ENCODE results near the gene RAD51B.
"Not testable (repeated sequence)": the region's sequence is repeated elsewhere in the genome, so short reads cannot be mapped to it uniquely, and the experiment has no call there.

Gene RAD51B

GRCh38 chr14:68685419-68686204 lies 866.0 kb downstream of the RAD51B start:
- DNase-seq (ENCODE audit: low read depth in 3 of 3) = peak; percentile 32 to 55 (median 52)

DNA sequence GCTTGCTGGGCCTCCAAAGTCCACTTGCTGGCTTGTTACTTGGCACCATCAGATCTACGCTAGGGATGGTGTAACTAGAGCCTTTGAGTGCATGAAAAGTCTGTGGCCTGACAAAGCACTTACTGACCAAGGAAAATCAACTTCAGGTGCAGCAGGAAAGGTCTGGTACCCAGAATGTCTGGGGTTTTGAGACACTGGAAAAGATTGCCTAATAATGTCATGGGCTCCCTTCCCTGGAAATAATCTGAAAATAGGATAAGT lies 866.6 kb downstream of the RAD51B start:
- DNase-seq (ENCODE audit: low read depth in 3 of 3) = no peak

DNA sequence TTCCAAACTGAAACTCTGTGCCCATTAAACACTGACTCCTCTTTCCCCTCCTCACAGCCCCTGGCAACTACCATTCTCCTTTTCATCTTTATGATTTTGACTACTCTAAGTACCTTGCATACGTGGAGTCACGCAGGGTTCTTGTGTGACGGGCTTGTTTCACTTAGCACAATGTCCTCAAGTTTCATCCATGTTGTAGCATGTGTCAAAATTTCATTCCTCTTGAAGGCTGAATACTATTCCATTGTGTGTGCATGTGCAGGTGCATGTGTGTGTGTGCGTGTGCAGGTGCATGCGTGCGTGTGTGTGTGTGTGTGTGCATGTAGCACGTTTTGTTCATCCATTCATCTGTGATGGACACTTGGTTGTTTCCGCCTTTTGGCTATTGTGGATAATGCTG lies 867.1 kb downstream of the RAD51B start:
- DNase-seq (ENCODE audit: low read depth in 3 of 3) = no peak

DNA sequence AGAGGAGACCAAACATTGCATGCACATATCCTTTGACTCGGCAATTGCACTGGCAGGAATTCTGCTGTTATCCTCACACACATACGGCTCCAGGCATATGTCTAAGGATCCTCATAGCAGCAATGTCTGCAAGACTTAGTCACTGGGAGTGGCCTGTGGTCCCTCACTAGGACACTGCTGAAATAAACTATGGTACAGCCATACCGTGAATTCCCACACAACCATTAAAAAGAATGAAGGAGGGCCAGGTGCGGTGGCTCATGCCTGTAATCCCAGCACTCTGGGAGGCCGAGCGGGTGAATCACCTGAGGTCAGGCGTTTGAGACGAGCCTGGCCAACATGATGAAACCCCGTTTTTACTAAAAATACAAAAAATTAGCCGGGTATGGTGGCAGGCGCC lies 868.2 kb downstream of the RAD51B start:
- no peak for DNase-seq (ENCODE audit: low read depth in 3 of 3)

- DNase-seq (ENCODE audit: low read depth in 3 of 3) = no peak
Measured at GRCh38 chr14:68688872-68689371, 869.3 kb downstream of the RAD51B start.

DNA sequence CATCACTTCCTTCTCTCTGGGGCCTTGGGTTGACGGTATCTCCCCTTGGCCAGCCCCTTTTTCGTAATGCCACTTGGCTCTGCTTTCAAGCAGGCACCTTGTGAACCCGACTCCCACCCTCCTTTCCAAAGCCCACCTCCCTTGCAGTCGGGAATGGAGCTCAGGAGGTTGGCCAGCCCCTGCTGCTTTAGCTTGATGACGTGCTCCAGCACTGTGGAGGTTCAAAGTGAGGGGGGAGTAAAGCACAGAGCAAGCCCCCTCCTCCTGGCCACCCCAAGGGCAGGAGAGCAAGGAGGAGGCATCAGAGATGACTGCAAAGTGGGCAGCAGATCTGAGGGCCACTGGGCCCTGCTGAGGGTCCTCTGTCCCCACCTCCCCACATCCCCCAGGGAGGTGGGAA lies 869.9 kb downstream of the RAD51B start:
- DNase-seq (ENCODE audit: low read depth in 3 of 3) = no peak

- no peak for DNase-seq (ENCODE audit: low read depth in 3 of 3)
Measured at GRCh38 chr14:68690089-68690958, 870.7 kb downstream of the RAD51B start.

- DNase-seq (ENCODE audit: low read depth in 3 of 3) = no peak
Measured at GRCh38 chr14:68691031-68691791, 871.6 kb downstream of the RAD51B start.

GRCh38 chr14:68691792-68692118 lies 872.2 kb downstream of the RAD51B start:
- no peak for DNase-seq (ENCODE audit: low read depth in 3 of 3)

DNA sequence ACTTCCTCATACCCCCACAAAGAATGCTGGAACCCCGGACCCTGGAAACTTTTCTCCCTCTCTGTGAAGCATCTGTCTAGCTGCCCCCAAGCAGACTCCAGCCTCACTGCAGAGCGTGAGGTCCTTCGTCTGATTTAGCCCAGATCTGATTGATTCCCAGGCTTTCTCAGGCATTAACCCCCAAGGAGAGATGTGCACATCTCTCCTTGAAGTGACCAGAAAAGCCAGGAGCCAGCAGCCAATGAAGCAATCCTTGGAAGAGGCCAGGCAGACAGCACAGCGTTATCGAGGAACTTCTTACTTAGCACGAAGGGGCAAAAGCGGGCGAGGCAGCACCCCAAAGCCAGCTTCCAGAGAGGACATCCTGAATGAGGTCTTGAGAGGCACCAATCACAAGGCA lies 872.6 kb downstream of the RAD51B start:
- DNase-seq (ENCODE audit: low read depth in 3 of 3) = no peak

GRCh38 chr14:68692916-68693771 lies 873.6 kb downstream of the RAD51B start:
- DNase-seq (ENCODE audit: low read depth in 3 of 3) = no peak

DNA sequence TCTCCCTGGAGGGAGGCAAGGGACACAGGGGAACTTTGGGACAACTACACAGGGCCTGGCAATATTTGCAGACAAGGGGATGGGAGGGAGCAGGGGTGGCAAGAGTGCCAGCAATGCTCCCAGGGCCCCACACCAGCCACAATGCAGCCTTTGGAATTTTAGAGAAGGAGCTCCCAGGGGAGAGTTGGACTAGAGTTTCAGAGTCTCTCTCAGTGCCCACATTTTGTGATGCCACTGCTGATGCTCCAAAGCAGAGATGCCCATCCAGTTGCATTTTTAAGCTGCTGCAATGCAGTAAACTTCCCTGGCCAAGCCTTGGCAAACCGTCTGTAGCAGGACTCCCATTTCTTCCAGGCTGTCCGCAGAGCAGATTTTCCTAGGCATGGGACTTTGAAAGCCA lies 874.3 kb downstream of the RAD51B start:
- no peak for DNase-seq (ENCODE audit: low read depth in 3 of 3)

GRCh38 chr14:68694516-68695235 lies 875.1 kb downstream of the RAD51B start:
- no peak for DNase-seq (ENCODE audit: low read depth in 3 of 3)

DNA sequence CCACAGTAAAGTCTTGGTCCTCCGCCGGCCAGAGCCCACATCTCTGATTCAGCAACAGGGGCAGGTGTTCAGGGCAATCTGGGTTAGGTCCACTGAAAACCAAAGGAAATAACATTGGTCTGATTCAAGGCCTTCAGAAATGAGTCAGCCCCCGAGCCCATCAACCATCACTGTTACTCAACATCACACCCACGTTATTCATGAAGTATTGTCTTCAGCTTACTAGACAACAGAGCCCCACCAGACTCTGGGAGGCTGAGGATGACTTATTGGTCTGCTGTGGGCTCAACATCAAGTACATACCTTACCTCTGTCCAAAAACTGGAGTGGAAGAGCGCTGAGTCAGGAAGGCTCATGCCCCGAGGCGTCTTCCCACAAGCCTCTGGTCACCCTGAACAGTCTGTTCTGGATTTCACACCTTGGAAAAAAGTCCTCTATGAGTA lies 875.8 kb downstream of the RAD51B start:
- DNase-seq (ENCODE audit: low read depth in 3 of 3) = no peak

GRCh38 chr14:68695856-68696255 lies 876.3 kb downstream of the RAD51B start:
- DNase-seq (ENCODE audit: low read depth in 3 of 3) = no peak

DNA sequence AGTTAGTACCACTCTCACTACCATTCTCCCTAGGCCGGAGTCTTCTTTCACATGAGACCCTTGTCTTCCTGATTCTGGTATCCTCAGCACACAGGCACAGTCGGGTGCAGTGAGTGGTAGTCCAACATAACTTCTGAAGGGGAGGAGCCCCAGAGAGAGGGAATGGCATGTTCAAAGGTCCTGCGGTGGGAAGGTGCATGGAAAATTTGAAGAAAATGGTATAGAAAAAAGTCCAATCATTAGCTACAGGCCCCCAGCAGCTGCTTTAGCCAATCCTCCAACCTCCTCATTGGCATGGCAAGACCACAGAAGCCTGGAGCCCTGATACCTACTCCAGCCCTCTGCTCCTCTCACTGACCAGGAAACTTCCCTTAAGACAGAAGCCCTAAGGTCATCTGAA lies 876.7 kb downstream of the RAD51B start:
- DNase-seq (ENCODE audit: low read depth in 3 of 3) = no peak

DNA sequence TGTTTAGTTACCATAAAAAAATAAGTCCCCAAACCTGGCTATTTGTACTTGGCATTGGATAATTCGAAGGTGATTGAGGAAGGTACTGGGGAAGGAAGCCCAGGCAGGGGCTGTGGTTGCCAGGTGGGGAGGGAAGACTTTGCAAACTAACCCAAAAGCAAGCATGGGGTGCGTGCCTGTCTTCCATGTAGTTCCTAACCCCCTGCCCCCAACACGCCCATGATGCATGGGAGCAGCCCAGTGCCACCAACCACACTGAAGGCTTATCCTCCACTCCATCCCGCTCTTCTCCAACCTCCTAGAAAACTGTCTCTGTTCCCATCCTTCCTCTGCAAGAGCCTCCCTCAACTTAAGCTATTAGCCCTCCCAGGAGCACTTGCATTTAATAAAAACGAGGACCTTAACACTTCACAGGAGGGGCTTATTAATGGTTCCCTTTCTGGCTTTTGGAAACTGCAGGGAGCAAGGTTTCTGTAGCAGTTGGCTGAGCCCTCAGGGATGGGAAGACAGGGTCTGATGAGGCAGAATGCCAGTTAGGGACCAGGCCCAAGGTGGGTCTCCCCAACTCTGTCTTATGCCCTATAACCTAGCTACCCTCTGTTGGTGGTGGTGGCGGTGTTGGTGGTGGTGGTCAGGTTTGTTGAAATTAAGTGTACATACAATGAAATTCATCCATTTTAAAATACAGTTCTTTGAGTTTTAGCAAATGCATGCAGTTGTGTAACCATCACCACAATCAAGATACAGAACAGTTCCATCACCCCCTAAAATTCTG lies 877.3 kb downstream of the RAD51B start:
- no peak for DNase-seq (ENCODE audit: low read depth in 3 of 3)

DNA sequence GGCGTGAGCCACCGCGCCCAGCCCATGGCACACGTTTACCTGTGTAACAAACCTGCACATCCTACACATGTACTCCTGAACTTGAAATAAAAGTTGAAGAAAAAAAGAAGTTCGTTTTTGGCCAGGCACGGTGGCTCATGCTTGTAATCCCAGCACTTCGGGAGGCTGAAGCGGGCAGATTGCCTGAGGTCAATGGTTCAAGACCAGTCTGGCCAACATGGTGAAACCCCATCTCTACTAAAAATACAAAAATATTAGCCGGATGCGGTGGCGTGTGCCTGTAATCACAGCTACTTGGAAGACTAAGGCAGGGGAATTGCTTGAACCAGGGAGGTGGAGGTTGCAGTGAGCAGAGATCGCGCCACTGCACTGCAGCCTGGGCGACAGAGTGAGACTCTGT lies 879.2 kb downstream of the RAD51B start:
- not testable (repeated sequence) for DNase-seq (ENCODE audit: low read depth in 3 of 3)

DNA sequence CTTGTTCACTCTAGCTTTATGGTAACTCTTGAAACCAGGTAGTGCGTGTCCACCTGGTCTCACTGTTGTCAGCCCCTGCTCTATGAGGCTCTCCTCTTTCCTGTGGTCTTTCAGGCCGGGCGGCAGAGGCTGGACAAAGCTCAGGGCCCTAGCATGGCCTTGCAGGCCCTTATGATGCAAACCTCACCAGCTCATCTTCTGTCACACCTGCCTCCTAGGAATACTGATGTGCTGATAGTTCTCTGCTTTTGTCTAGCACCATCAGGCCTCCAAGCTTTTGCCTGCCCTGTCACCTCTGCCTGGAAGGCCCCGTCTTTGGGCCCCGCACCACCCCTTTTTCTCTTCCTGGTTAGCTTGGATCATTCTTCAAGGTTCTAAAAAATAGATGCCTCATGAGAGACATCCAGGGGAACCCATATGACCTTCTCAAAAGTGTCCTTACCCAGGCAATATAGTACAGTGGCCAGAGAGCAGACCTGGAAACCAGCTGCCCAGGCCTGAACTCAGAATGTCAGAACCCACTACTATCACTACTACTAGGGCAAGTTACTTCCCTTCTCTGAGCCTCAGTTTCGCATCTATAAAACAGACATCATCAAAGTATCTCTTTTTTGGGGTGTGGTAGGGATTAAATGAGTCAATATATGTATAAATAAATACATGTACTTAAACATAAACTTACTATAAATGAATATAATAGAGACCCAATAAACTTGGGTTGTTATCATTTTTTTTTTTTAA lies 881.6 kb downstream of the RAD51B start:
- no peak for DNase-seq (ENCODE audit: low read depth in 3 of 3)

All from stimulated activated CD4-positive, alpha-beta T cell treated with anti-CD3 and anti-CD28 coated beads, TNF-alpha, amount 100 ng/mL, for 4 hours (primary cell).